Motor neuron (in vitro differentiated cells): ENCODE measurements around the gene ADAMTS1. TPM values are rescaled to one million over a fixed set of nuclear protein-coding genes. Genes with fewer than 3 reads are reported as not detected.

Experiments used
- ATAC-seq, 8 experiments: fragments of 200-7000 bp; cut with Tn5 transposase; replicated peaks in 6 of 8; 2 replicates each; pipeline ENCODE4 v1.8.0; 2021; ENCODE audit warnings: mild to moderate bottlenecking in 8 of 8, moderate library complexity in 8 of 8
- H3K27ac ChIP-seq, 2 donors: fragments of 250-450 bp; sonication (Bioruptor Pico); 2 replicates each; pipeline ENCODE4 v1.9.0; 2021; ENCODE audit warnings: antibody characterized with exemption in 2 of 2, mild to moderate bottlenecking in 2 of 2, moderate library complexity in 1 of 2
- H3K4me1 ChIP-seq, 2 donors: fragments of 250-450 bp; sonication (Bioruptor Pico); replicated peaks in 1 of 2; 2 replicates each; pipeline ENCODE4 v1.6.1; 2021; ENCODE audit warnings: antibody characterized with exemption in 2 of 2, mild to moderate bottlenecking in 2 of 2, moderate library complexity in 1 of 2
- H3K4me3 ChIP-seq, 5 donors: fragments of 250-450 bp; sonication (Bioruptor Pico); 2 replicates each; pipeline ENCODE4 v1.9.0; 2021; ENCODE audit warnings: antibody characterized with exemption in 5 of 5, mild to moderate bottlenecking in 5 of 5, moderate library complexity in 4 of 5
- WGBS, 10 experiments: fragments of 450-650 bp; shearing (Covaris generic); methylation state at CpG; one replicate each; pipeline ENCODE4 v1.0.0; 2022; 5-methylcytosine and 5-hydroxymethylcytosine counted together
- in situ Hi-C, 9 experiments: fragments of 400-800 bp; cut with MboI; loops; one replicate each; pipeline ENCODE4 v1.15.0; 2021; ENCODE audit warnings: low sequenced_read_pairs in 9 of 9, low pct_unique_long_range_greater_than_20kb in 2 of 9; ENCODE audit not compliant: unreplicated experiment in 9 of 9
- total RNA-seq, 8 experiments: library from RNA; unstranded; fragments of 300-600 nt; gene quantifications; 2 replicates each; pipeline versions ENCODE4 v1.2.3 to v1.2.4, GENCODE V29; 2022

Gene ADAMTS1
- total RNA-seq, 8 experiments from 2014 or later: 3.6 to 36.9 (median 14.5) TPM

DNA sequence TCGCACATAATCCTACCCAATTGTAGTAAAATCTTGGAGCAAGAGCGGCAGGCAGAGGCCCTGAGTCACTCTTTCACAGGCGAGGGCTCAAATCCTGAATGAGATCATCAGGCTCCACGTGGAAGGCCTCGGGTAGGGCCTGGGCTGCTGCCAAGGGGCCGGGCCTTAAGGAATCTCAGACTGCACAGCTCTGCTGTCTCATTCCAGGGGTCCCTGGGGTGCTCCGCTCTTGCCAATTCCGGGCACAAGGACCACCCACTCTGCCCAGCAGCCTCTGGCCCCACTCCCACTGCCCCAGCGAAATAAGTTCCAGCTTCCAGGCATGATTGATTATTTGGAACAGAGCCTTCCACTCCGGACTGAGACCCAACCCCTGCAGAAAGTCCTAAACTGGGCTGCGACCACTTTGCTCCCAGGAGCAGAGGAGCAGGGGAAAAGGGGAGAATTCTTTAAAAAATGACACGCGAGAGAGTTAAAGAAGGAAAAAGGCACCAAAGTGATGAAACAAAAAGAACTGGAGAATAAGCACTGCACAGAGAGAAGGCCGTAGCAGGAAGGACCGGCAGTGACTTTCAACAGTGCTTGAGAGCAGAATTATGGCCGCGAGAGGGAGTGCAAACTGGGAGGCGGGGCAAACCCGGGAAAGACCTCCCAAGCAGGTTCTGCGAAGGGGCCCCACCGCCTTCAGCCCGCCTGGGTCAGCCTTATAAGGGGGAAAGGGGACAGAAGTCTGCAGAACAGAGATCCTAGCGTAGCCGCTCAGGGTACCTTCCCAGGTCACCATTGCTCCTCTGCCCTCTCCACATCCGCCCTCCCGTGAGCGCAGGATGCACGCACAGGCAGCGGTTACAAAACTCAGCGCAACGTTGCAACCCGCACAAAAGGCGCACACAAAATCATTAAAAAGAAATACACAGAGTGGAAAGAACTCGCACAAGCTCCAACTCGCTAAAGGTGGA is 2.0 kb downstream of the ADAMTS1 start:
- 0 to 4% (median 0%) methylated on average over 2 to 23 of the region's 35 CpGs for WGBS, 10 experiments
- in situ Hi-C loops: loop anchor here in 4 of 9 experiments (10.0 to 25.0 kb wide), 4 partner anchors 862 to 1894 kb away; partner anchors contain the start of gene MRPL39 (in 1 of the 4)
- peaks cover 8% of the 10 kb centered on the region in 2 donors for H3K4me1 ChIP-seq
- peak; percentile 38 to 64 (median 54) for ATAC-seq
- H3K27ac ChIP-seq: peak overlapping the region; percentile 90
- H3K4me3 ChIP-seq: peak overlapping the region; percentile 47 to 89 (median 75)

DNA sequence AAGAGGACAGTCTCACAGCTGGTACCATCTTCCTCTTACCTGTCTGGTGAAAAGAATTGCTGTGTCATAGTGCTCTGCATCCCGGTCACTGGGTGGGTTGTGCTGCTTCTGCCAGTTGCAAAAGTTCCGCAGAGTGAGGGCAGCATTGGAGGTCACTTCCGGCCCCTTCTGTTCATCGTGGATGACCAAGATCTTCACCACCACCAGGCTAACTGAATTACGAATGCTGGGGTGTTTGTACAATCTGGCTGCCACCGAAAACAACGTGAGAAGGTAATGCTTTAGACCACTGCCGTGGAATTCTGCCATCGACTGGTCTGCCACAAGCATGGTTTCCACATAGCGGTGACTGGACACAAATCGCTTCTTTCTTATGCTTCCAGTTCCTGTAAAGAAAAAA is 2.9 kb downstream of the ADAMTS1 start:
- ATAC-seq: no peak
- peaks cover 8% of the 10 kb centered on the region in 2 donors for H3K4me1 ChIP-seq
- H3K4me3 ChIP-seq: peak overlapping the region in 4 of 5 donors; percentile 57 to 89 (median 79)
- 14 to 88% (median 68%) methylated on average over 2 to 10 of the region's 11 CpGs; no CpG with 5 or more reads in 3 of the 10 experiments for WGBS, 10 experiments
- H3K27ac ChIP-seq: peak overlapping the region; percentile 90
- in situ Hi-C loops: loop anchor here in 4 of 9 experiments (10.0 to 25.0 kb wide), 4 partner anchors 863 to 1895 kb away; partner anchors contain the start of gene MRPL39 (in 1 of the 4)

DNA sequence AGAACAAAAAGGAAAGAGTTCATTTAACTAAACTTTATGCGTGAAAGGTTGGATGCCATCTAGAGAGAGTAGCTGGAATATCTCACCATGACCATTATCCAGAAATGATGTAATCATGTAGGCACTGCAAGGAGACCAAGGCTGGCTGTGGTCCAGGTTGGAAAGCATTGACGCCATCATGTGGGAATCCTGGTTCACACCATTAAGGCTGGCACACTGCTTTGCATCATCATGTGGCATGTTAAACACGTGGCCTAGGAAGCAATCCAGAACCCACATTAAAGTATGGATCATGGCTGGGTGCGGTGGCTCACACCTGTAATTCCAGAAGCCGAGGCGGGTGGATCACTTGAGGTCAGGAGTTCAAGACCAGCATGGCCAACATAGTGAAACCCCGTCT is 4.3 kb downstream of the ADAMTS1 start:
- no peak for ATAC-seq
- Histone ChIP-seq H3K4me3 (no peak overlapping the region), H3K4me1 (peaks cover 6 to 8% of the 10 kb centered on the region in 2 donors), H3K27ac (no peak overlapping the region)
- in situ Hi-C loops: loop anchor here in 4 of 9 experiments (10.0 to 25.0 kb wide), 4 partner anchors 864 to 1896 kb away; partner anchors contain the start of gene MRPL39 (in 1 of the 4)
- WGBS, 10 experiments: 3 to 100% (median 93%) methylated on average over 1 to 7 of the region's 7 CpGs

DNA sequence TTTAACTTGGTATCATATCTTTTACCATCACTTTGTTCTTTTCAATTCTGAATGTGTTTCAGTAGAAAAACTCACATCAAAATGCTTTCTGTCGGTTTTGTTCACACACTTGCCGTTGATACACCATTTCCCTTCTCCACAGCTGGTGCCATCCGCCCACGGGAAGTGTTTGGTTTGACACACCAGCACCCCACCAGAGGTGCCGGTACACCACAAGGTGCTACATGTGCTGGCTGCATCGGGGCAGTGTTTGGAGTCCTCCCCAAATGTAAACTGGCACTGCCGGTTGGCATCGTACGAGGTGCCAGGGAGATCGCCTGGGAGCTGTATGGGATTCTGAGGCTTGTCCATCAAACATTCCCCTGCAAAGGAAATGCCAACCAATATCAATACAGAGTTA is 5.0 kb downstream of the ADAMTS1 start:
- in situ Hi-C loops: loop anchor here in 4 of 9 experiments (10.0 to 25.0 kb wide), 4 partner anchors 865 to 1897 kb away; partner anchors contain the start of gene MRPL39 (in 1 of the 4)
- no peak for ATAC-seq
- Histone ChIP-seq H3K27ac (no peak overlapping the region), H3K4me3 (no peak overlapping the region), H3K4me1 (peaks cover 6 to 8% of the 10 kb centered on the region in 2 donors)
- WGBS, 10 experiments: 0 to 100% (median 81%) methylated on average over 1 to 6 of the region's 10 CpGs; no CpG with 5 or more reads in 2 of the 10 experiments

DNA sequence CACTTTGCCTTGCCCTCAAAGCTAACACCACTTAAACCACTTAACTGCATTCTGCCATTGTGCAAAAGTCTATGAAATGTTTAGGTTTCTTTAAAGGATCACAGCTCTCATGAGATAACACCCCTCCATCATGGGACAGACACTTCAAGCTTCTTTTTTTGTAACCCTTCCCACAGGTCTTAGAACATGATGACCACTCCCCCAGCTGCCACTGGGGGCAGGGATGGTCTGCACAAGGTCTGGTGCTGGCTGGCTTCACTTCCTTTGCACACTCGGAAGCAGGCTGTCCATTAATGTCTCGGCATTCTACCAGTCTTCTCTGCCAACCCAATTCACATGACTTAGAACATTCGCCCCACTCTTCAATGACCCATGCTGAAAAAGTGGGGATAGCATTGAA is 7.7 kb downstream of the ADAMTS1 start:
- H3K4me3 ChIP-seq: no peak overlapping the region
- no peak overlapping the region for H3K27ac ChIP-seq
- in situ Hi-C loops: loop anchor here in 3 of 9 experiments (25.0 kb wide), 2 partner anchors 1225 to 1900 kb away; partner anchors contain the start of gene MRPL39 (in 1 of the 3)
- H3K4me1 ChIP-seq: peaks cover 3 to 5% of the 10 kb centered on the region in 2 donors
- 62 to 100% (median 75%) methylated on average over 1 to 3 of the region's 3 CpGs; no CpG with 5 or more reads in 4 of the 10 experiments for WGBS, 10 experiments
- no peak for ATAC-seq

DNA sequence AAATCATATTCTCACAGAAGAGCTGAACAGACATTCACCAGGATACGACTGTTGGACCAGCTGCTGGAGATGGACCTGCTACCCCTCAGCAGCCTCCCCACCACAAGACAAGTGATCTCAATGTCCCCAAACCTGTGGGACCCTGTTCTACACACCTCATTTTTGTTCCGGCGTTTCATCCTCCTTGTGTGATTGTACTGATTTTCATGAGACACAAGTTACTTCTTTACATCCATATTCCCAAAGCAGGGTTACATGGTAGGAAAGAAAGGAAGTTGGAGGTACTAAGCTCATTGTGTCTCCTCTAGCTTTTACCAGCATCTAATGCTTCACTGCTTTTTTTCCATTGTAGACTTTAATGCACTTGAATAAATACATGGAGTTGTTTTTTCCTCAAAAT is 8.7 kb downstream of the ADAMTS1 start:
- Histone ChIP-seq H3K4me1 (no peaks in the 10 kb centered on the region), H3K4me3 (no peak overlapping the region), H3K27ac (no peak overlapping the region)
- in situ Hi-C loops: loop anchor here in 3 of 9 experiments (25.0 kb wide), 2 partner anchors 1224 to 1901 kb away; partner anchors contain the start of gene MRPL39 (in 1 of the 3)
- 83 to 100% (median 95%) methylated on average over 1 to 3 of the region's 3 CpGs; no CpG with 5 or more reads in 3 of the 10 experiments for WGBS, 10 experiments
- no peak for ATAC-seq

DNA sequence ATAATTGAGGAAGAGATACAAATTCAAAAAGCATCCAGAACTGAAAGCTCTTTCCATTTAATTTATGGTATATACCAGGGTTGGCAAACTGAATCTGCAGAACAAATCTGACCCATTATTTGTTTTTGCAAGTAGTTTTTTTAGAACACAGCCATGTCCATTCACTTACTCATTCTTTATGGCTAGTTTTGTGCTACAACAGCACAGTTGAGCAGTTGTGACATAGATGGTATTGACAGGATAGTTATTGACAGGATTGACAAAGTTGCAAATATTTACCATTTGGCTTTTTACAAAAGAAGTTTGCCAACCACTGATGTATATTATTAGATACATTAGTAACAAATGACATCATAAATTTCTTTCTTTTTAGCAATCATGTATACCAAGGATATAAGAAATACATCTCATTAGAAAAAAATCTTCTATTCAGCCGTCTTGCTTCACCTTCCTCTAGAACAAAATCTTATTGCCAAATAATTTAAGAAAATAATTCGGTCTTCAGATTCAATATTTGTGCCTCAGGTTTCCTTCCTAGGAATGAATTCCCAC is 9.4 kb downstream of the ADAMTS1 start:
- no peaks in the 10 kb centered on the region for H3K4me1 ChIP-seq
- 55 to 100% (median 90%) methylated on average over 1 to 2 of the region's 2 CpGs; no CpG with 5 or more reads in 1 of the 10 experiments for WGBS, 10 experiments
- no peak overlapping the region for H3K4me3 ChIP-seq
- H3K27ac ChIP-seq: no peak overlapping the region
- no peak for ATAC-seq
- in situ Hi-C loops: loop anchor here in 3 of 9 experiments (25.0 kb wide), 2 partner anchors 1223 to 1902 kb away; partner anchors contain the start of gene MRPL39 (in 1 of the 3)

DNA sequence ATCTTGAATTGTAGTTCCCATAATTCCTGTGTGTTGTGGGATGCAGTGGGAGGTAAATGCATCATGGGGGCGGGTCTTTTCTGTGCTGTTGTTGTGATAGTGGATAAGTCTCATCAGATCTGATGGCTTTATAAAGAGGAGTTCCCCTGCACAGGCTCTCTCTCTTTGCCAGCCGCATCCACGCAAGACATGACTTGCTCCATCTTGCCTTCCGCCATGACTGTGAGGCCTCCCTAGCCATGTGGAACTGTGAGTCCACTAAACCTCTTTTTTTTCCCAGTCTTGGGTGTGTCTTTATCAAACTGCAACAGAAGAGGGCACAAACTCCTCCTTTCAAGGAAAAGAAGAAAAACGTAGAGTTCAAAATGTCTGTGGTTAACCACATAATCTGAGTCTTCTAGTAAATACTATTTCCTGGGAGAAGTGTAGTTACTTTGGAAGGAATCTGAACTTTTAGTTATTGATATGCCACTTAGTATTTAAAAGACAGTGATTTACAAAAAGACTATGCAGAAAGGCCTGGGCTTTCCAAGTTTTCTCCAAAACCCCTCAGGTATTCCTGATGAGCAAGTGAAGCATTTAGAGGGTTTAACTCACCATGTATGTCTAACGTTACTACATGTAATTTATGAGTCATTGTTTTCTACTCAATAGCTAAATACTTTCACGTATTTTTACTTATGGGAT is 10.0 kb downstream of the ADAMTS1 start:
- no peak overlapping the region for H3K4me3 ChIP-seq
- in situ Hi-C loops: loop anchor here in 3 of 9 experiments (25.0 kb wide), 2 partner anchors 1223 to 1902 kb away; partner anchors contain the start of gene MRPL39 (in 1 of the 3)
- peak in 3 of 8 experiments; percentile 15 to 37 (median 28) for ATAC-seq
- no peak overlapping the region for H3K27ac ChIP-seq
- 16 to 100% (median 88%) methylated on average over 1 to 7 of the region's 7 CpGs; no CpG with 5 or more reads in 1 of the 10 experiments for WGBS, 10 experiments
- H3K4me1 ChIP-seq: no peaks in the 10 kb centered on the region

DNA sequence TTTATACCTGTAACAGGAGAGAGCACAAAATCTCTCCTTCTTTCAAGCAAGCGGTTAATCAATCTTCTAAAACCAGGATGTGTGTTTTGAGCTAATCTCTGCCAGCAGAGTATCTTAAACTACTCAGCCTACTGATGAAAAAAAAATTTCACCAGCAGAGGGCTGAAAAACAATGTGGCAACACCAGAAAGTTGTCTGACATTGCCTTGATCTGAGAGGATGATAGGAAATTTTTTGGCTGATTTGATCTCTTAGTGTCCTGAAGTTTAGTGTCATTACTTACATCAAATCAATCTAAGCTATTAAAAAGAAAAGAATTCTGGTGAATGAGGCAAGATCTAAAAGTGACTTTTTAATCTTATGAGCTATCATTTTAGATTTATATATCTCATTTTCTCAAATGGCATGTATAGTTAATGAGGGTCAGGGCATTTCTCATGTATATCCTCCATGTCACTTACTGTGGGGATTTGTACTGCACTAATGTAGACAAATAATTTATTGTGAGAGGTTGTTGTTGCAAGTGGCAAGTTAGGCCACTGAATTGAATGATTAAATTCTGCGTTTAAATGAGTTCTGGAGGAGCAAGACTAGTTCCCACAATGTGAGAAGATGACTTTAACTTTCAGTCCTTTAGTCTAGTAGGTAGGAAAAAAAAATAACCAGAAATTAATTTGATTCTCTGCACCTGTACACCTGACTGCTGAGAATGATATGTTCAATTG is 10.9 kb downstream of the ADAMTS1 start:
- in situ Hi-C loops: loop anchor here in 3 of 9 experiments (25.0 kb wide), 2 partner anchors 1222 to 1903 kb away; partner anchors contain the start of gene MRPL39 (in 1 of the 3)
- no peak overlapping the region for H3K27ac ChIP-seq
- ATAC-seq: peak in 4 of 8 experiments; percentile 3 to 21 (median 15)
- WGBS, 10 experiments: 93 to 100% (median 100%) methylated on average over 1 to 2 of the region's 2 CpGs; no CpG with 5 or more reads in 1 of the 10 experiments
- no peak overlapping the region for H3K4me3 ChIP-seq
- H3K4me1 ChIP-seq: no peaks in the 10 kb centered on the region

DNA sequence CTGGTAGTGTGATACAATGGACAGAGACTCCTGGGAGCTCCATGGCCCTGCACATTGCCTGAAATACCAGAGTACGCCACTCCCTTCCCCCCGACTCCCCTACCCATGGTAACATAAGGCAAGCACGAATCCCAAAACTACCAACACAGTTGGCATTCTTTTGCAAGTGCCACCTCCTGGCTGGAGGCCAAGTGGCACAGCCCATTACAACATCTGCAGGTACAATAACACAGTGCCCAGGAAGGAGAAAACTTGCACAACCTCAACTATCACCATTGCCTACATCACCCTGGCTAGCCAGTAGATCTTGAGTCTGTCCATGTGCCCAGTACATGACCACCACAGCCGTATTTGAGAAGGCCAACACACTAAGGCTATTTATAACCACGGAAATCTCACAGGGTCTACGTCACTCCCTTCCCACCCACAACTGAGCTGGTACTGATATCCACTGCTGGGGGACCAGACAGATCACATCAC is 11.7 kb downstream of the ADAMTS1 start:
- ATAC-seq: peak in 3 of 8 experiments; percentile 6 to 25 (median 10)
- Histone ChIP-seq H3K4me3 (no peak overlapping the region), H3K27ac (no peak overlapping the region), H3K4me1 (no peaks in the 10 kb centered on the region)
- in situ Hi-C loops: loop anchor here in 3 of 9 experiments (25.0 kb wide), 2 partner anchors 1221 to 1904 kb away; partner anchors contain the start of gene MRPL39 (in 1 of the 3)
- WGBS, 10 experiments: 83 to 100% (median 94%) methylated on average over 2 to 4 of the region's 6 CpGs; no CpG with 5 or more reads in 2 of the 10 experiments

DNA sequence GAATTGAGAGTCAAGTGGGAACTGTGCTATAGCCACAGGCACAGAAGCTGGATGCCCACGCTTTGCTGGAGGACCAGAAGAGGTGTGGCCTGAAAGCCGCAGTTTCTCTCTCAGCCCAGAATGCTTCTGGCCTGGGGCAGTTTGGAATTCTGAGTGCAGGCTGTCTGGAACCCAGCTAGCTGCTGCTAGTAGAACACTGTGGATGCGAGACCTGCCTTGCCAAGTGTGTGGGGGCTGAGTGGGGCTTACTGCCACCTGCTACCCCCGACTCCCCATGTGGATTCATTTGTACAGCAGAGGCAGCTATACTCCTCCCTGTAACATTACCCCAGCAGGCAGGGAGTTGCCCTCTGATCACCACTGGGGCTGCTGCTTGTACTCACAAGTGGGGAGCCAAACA is 12.2 kb downstream of the ADAMTS1 start:
- in situ Hi-C loops: loop anchor here in 3 of 9 experiments (25.0 kb wide), 2 partner anchors 1221 to 1904 kb away; partner anchors contain the start of gene MRPL39 (in 1 of the 3)
- Histone ChIP-seq H3K4me1 (no peaks in the 10 kb centered on the region), H3K27ac (no peak overlapping the region), H3K4me3 (no peak overlapping the region)
- peak in 4 of 8 experiments; percentile 5 to 34 (median 20) for ATAC-seq
- WGBS, 10 experiments: 60 to 100% (median 80%) methylated on average over 1 to 3 of the region's 4 CpGs; no CpG with 5 or more reads in 5 of the 10 experiments
